GM18870 (cell line): ENCODE measurements around the gene SMIM1.
"Not testable (repeated sequence)": the region's sequence is repeated elsewhere in the genome, so short reads cannot be mapped to it uniquely, and the experiment has no call there.

Experiments used
- ATAC-seq: cut with Tn5 transposase; IDR thresholded peaks from one replicate; pipeline ENCODE4 v1.9.1; 2021; ENCODE audit warnings: moderate library complexity; ENCODE audit not compliant: unreplicated experiment

SMIM1 gene

DNA sequence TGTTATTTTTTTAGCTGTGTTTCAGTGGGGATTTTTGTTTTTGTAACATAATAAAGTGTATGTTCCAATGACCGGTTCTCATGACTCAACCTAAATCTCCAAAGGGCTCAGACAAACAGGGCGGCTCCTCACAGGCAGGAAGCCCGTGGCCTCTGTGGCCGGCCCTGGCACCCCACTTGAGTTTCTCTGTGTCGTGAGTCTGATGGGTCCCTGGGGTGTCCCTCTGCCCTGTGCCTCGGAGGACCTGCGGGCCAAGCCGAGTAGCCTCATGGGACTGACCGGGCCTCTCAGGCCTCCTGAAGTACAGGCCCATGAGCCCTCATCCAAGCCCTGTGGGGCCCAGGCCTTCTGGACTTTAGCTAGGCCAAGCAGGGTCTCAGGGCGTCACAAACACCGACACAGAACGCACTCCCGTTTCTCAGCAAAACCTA is 36.4 kb upstream of the SMIM1 start:
- no peak for ATAC-seq

DNA sequence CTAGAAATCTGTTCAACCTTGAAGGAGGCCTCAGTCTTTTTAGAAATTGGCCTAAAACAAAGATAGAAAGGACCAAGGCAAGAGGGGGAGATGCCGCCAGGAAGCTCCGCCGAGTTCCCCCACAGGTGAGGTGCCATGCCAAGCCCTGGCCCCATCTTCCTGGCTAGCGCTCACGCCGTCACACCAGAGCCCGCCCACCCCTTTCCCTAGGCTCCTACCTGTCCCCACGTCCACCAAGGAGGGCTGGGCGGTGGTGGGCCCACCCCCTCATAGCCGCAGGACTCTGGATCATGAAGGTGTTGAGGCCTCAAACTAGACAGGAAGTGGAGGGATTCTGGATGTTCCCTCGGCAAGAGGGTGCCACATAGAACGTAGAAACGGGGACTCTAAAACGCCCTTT is 35.8 kb upstream of the SMIM1 start:
- ATAC-seq = no peak

DNA sequence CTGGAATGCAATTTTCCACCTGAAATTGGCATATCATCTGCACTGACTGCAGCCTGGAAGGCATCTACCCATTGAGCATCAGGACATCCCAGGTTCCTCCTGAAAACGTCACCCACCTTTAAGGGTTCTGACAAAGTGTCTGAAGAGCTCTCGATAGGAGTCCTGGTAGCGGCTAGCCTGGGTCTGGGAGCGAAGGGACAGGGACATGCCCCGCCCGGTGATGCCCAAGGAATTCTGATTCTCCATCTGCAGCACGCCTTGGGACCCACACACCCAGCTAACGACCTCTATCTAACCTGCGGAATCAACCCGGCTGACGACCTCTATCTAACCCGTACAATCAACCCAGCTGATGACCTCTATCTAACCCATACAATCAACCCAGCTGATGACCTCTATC is 33.6 kb upstream of the SMIM1 start:
- ATAC-seq = no peak

DNA sequence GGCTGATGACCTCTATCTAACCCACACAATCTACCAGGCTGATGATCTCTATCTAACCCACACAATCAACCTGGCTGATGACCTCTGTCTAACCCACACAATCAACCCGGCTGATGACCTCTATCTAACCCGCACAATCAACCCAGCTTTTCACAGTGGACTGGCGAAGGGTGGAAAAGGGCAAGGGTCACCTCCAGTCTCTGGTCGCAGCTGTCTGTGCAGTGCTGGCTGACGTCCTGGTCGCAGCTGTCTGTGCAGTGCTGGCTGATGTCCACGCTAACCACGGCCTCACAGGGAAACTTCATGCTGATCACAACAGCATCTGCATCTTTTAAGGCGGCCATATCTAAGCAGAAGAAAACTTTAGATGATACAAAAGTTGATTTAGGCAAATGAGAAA is 32.5 kb upstream of the SMIM1 start:
- ATAC-seq = no peak

DNA sequence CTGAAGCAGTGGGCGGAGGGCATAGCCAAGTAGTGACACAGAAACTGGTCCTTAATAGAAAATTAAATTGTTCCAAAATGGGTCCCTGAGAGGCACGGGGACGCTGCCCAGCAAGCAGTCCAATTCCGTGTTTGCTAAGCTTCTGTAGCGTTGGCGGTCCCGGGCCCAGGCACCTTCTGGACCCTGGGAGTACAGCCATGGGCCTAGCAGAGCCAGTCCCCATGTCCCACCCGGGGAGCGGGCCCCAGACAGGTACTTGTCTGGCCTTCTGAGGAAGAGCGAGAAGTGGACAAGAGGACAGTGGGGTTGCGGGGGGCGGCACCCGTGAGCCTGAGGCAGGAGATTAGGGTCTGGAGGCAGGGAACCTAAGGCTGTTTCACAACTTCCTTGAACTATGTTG is 31.8 kb upstream of the SMIM1 start:
- ATAC-seq = no peak

DNA sequence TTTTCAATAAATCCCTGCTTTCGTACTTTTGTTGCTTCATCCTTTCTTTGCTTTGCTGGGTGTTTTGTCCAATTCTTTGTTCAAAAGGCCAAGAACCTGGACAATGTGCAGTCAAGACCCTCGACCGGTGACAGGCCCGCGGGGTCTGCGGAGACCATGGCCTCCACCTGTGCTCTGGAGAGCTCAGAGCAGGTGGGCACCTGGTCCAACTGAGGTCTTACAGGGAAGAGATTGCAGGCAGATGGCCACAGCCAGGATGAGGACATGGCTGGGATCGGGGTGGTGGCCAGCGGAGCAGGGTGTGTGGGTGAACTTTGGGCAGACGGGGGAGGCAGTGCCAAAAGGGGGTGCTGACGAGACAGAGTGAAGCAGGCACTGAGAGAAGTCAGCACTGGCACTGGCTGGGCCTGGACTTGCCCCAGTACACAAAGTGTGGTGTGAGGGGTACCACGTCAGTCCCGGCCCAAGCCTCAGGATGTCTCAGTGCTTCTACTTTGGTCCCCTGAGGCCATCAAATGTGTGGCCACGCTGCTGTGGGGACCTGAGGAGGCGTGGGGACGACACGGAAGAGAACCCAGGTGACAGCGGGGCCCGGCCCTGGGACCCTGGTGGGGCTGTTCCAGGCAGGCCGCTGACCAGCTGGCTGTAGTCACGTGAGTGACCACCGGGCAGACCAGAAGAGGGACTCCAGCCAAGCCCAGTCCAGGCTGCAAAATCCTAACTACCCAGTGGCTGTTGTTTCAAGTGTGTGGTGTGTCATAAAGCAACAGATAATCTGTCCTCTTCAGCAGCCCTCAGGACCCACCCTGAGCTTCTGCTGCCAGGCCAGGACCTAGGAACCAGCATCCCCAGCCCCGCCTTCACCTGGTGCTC is 30.7 kb upstream of the SMIM1 start:
- no peak for ATAC-seq

DNA sequence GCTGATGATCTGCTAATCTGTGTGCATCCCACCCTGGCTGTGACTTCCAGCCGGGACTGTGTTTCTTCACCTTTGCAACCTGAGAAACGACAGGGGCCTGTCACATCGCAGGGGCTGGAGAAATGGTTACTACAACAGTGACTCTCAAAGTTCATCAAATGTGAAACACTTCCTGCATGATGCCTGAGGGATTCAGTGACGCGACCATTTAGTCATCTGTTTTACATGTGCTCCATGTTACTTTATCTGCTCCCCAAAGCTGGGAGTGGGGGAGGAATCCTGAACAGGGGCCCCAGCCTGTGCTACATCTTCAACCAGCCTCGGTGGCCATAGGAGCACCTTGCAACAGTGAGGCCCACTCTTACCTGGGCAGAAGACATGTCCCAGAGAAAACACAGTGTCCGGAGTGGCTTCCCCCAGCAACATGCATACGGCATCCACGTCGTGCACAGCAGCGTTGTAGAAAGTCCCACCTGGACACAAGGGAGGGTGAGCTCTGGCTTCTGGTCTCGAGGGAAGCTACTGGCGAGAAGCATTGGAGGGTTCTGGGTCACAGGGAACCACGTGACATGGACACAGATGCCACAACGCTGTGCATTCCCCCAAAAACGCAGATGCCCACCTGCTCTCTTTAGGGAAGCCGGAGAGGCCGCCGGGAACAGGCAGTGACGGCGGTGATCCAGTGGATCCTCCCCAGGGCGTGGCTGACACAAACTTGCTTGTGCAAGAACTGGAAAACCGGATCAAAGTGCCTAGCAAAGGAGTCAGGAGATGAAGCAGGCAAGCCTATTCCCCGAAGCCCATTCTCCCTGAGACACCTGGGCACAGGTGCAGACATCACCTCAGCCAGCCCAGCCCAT is 29.9 kb upstream of the SMIM1 start:
- ATAC-seq = no peak

DNA sequence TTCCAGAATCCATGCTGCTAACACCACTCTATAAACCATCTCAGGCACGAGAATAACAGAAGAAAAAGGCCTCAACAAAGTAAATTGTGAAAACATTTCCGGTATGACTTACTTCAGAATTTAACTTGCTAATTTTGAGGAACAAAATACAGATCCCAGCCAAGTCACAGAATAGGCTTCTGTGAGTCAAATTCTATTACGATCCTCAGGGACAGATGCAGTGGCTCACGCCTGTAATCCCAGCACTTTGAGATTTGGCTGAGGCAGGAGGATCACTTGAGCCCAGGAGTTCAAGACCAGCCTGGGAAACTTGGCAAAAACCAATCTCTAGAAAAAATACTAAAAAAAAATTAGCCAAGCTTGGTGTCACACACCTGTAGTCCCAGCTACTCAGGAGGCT is 29.1 kb upstream of the SMIM1 start:
- ATAC-seq = no peak

DNA sequence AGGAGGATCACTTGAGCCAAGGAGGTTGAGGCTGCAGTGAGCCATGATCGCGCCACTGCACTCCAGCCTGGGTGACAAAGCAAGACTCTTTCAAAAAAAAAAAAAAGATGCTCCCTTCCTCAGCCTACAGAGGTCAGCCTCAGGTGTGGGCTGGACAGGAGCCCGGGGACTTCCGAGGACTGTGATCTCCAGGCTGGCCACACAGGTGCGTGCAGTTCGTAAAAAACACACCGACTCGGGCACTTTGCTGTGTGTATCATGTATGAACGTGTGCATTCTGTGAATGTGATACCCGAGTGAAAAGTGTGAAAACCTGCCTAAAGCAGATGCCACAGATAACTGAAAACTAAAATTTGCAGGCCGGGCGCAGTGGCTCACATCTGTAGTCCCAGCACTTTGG is 28.7 kb upstream of the SMIM1 start:
- no peak for ATAC-seq

DNA sequence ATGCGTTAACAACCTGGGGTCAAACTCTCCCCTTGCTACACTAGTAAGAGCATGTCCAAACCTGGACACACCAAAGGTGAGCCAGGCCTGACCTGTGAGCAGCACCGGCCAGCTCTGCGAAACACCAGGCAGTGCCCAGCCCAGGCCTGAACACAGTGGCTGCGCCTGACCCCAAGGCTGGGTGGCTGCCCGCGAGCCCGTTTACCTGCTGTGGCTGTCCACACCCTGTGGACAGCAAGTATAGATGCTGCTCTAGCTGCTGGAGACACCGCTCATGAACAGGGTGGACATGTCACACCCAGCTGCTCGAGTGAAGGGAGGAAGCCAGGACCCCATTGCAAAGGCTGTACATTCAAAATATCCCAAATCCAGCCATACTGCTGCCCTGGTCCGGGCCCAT is 27.9 kb upstream of the SMIM1 start:
- ATAC-seq = no peak

DNA sequence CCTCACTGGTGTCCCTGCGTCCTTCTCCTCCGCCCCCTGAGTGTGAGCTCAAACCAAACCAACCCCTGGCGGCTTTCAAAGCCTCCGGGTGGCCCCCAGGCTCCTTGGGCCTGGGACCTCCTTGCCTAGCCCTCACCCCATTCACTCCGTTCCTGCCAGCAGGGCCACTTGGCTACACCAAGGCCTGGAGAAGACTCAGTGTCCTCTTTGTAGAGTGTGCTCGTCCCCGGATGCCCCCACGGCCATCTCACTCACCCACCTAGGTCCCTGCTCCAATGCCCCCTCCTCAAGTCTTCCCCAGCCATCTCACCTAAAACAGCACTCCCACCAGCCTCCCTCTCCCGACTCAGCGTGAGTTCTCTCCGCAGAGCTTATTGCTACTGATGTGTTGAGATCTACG is 27.5 kb upstream of the SMIM1 start:
- no peak for ATAC-seq

DNA sequence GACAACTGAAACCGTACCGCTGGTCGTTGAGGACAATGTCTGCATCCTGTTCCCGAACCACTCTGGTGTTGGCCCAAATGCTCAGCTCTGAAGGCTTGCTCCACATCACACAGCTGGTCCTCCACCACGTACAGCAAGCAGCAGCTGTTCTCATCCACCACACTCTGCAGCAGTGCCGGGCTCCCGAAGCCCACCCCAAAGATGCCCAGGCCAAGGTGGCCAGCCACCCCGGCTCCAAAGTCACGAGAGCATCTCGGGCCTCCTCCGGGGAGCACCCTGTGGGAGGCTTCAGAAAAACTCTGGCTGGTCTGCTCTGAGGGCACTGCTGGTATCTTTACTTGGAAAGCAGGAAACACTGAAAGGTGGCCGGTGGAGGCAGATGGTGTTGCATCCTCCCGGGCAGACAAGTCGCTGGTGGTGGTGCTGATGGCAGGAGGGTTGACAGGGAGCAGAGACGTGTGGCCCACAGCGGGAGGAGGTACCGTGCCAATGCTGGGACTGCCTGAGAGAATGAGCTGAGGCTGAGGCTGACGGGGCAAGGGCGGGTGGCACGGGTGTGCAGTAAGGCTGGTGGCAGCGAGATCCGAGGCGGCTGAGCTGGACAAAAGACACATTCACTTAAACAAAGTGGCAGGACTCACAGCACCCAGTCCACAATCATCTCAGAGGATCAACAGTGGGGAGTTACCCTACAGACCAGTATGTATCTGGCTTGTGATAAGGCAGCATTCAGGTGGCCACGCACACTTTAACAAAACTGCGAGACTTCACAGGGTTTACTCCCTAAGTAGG is 26.8 kb upstream of the SMIM1 start:
- no peak for ATAC-seq

DNA sequence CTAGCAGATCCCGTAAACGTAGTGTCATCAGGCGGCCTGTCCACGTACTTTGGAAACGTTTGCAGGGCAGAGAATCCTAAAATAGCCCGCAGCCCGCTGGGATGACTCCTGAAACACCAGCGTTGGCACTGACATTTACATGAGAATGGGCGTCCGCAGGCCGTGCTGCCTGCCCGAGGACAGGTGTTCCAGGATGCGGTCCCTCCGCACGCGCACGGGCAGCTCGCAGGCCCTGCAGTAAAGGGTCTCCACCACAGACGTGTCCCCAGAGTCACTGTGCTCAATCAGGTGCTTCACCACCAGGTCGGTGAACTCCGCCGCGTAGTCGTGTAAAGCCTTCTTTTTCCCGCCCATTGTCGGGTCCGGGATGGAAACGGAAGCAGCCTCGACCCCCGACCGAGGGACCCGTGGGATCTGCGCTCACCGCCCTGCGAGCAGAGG is 26.1 kb upstream of the SMIM1 start:
- ATAC-seq = no peak

DNA sequence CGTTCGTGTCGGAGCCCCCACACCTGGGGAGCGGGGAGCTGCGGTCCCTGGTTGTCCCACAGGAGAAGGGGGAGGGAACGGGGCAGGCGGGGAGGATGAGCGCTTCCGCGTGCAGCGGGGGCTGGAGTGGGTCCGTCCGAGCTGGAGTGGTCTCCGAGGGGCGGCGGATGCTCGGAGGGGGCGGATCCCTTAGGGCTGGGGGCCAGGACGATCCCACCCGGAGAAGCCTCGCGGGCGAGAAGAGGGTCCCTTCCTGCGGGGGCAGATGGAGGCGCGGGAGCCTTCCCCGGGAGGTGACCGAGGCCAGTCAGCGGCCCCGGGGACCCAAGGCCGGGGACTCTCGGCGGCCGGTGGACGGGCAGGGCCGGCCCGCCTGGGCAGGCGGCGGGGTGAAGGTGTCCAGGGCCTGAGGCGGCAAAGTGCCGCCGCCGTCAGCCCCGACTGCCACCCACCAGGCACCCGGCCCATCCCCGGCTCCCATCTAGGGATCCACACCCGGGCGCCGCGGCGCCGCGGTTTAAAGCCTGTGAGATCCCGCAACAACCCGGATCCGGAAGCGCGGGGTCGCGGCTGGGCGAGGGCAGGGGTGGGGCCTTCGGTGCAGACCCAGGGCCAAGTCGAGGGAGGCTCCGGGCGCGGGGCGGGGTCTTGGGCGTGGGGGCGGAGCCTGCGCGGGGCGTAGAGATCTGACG is 25.6 kb upstream of the SMIM1 start:
- ATAC-seq = no peak

DNA sequence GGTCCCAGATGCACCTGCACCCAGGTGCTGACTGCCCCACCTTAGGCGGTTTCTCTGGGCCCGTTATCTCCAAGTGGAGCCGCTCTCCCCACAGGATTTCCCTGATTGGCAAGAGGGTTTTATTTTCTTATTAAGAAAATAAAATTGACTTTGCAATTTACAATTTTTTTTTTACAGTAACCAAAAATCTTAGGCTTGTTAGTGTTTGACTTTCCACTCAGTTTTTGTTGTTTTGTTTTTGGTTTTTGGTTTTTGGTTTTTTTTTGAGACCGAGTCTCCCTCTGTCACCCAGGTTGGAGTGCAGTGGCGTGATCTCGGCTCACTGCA is 25.1 kb upstream of the SMIM1 start:
- ATAC-seq = no peak

DNA sequence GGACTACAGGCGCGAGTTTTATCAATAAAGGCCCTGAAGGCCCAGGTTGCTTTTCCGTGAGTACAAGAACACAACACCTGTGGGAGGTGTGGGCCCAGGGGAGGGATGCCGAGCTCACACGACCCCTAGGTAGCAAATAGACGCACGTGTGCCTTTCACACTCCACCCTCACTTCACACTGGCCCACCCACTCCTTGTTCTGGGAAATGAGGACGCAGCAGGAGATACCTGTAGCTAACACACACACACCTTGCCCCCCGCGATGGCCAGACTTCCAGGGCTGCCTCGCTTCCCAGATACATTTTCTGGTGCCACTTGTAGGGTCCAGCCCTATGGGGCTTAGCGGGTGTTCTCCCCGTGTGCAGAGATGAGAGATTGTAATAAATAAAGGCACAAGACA is 24.6 kb upstream of the SMIM1 start:
- ATAC-seq = no peak

DNA sequence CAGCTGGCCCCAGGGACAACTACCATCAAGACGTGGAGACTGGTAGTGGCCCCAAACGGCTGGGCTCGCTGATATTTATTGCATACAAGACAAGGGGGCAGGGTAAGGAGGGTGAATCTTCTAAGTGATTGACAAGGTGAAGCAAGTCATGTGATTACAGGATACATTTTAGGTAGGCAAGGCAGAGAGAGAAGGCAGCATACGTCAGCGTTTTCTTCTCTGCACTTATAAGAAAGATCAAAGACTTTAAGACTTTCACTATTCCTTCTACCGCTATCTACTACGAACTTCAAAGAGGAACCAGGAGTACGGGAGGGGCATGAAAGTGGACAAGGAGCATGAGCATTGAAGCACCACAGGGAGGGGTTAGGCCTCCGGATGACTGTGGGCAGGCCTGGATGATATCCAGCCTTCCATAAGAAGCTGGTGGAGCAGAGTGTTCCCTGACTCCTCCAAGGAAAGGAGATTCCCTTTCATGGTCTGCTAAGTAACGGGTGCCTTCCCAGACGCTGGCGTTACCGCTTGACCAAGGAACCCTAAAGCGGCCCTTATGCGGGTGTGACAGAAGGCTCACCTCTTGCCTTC is 24.1 kb upstream of the SMIM1 start:
- ATAC-seq = not testable (repeated sequence)

DNA sequence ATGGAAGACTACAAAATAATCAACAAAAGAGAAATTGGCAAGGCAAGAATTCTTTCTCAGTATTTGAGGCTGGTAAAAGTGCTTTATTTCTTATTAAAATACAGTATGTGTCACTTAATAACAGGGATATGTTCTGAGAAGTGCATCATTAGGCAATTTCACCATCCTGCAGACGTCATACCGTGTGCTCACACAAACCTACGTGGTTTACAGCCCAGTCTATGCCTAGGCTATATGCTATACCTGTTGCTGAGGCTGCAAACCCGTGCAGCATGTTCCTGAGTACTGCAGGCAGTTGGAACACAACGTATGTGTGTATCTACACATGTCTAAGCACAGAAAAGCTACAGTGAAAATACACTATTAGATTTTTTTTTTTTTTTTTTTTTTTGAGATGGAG is 23.0 kb upstream of the SMIM1 start:
- ATAC-seq = no peak

DNA sequence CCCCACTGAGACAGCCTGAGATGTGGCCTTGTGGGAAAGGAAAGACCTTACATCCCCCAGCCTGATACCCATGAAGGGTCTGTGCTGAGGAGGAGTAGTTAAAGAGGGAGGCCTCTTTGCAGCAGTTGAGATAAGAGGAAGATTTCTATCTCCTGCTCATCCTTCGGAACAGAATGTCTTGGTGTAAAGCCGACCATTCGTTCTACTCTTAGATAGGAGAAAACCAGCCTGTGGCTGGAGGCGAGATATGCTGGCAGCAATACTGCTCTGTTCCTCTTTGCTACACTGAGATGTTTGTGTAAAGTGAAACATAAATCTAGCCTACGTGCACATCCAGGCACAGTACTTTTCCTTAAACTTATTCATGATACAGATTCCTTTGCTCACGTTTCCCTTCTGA is 21.8 kb upstream of the SMIM1 start:
- no peak for ATAC-seq

DNA sequence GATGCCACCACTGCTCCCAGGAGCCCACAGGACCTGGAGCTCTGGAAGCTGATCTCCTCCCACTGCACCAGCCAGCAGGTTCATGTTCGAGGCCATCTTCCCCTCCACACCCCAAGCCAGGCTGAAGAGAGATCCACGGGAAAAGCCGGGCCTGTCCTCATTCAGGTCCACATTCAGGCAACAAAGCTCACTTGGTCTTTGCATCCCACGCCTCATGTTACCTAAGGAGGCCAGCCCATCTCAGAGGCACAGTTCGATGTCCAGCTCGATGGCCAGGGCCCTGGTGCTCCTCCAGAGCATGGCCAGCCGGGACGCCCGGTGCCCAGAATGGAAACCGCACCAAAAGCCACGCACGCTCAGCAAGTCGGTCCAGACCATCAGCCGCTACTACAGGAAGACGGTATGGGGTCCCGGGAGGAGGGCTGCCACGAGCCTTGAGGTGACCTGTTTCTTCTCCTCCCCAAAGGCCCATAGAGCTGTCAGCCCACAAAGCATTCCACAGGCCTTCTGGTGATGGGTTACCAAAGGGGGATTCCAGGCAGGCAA is 20.1 kb upstream of the SMIM1 start, which contains the start of gene CCDC27:
Gene CCDC27, plus strand, starts transcription at position 51 of the 546 bp plus-strand sequence. Its CDS starts 32 bp downstream, at position 83.
- ATAC-seq = no peak
